Measurements from ENCODE around the gene SDK2. TPM values are rescaled to one million over a fixed set of nuclear protein-coding genes. Genes with fewer than 3 reads are reported as not detected.

SDK2 gene
- total and polyA plus RNA-seq, 2 of the 4 experiments (the other 2 are of a cell fraction), result under 0.01 to 0.03 TPM

DNA sequence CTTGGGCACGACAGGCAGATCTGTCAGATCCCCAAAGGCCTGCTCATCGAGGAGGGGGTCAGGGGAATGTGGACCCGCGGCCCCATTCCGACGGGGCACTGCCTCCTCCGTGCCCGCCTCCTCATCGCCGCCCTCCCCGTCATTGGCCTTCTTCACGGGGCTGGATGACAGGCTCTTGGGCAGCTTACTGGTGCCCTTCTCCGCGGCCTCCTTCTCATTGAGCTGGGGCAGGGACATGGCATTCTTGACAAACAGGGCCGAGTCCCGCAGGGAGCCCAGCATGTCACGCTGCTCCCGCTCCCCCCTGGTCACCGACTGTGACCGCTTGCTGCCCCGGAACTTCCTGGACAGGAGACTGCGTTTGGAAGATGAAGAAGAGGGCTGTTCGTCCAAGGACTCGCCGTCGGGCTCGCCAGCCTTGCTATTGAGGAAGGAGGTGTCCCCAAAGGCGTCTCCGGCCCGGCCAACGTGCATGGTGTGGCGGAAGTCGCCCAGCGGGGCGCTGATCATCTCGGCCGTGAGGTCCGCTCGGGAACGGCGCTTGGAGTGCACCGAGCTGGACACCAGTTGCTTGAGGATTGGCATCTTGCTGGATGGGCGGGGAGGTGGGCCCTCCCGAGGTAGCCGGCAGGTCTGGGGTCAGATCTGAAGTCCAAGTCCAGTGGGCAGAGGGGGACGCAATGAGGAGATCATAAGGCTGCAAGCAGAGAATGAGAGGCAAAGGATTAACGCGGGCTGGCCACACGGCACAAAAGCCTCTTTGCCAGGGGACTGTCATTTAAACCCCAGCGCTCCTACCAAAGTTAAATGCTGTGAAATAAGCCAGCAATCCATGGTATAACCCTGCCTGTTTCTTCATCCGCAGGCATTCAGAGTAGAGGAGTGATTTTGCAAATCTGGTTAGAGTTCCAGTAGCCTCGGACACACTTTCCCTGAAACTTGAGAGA, 358.1 kb downstream of the SDK2 start (continued):
- TF ChIP-seq RCOR1 (IDR thresholded peaks at IDR 0.05; ENCODE audit: insufficient replicate concordance, low read length) (no peak), POLR2A (IDR thresholded peaks at IDR 0.05; ENCODE audit: low read depth, low read length) (no peak)

GRCh38 chr17:73285603-73285908, 358.7 kb downstream of the SDK2 start:
- Histone ChIP-seq H4K20me1 (ENCODE audit: insufficient read depth, low read length) (peaks cover 63% of the 10 kb centered on the region), H2BK5ac (ENCODE audit: low read depth, low read length, poor library complexity, severe bottlenecking) (no peak overlapping the region)
- in situ Hi-C loops (cut with MboI; ENCODE audit: low sequenced_read_pairs), result no loop called here
- TF ChIP-seq ELK1 (IDR thresholded peaks at IDR 0.05; ENCODE audit: borderline replicate concordance, low read depth, low read length), result no peak
- TF ChIP-seq CEBPB (IDR thresholded peaks at IDR 0.05; ENCODE audit: low read depth, low read length), result no peak
- TF ChIP-seq RFX5 (IDR thresholded peaks at IDR 0.05; ENCODE audit: low read depth, low read length), result no peak
- TF ChIP-seq RAD21 (IDR thresholded peaks at IDR 0.05; ENCODE audit: low read length), result no peak
- no peak for TF ChIP-seq MAZ (IDR thresholded peaks at IDR 0.05; ENCODE audit: borderline replicate concordance, low read depth, low read length)
- no peak for TF ChIP-seq FOS (IDR thresholded peaks at IDR 0.05; ENCODE audit: low read depth, low read length)
- no peak for TF ChIP-seq MAFK (IDR thresholded peaks at IDR 0.05; ENCODE audit: low read depth, low read length)
- TF ChIP-seq RCOR1 (IDR thresholded peaks at IDR 0.05; ENCODE audit: insufficient replicate concordance, low read length), result no peak
- no peak for TF ChIP-seq MXI1 (IDR thresholded peaks at IDR 0.05; ENCODE audit: borderline replicate concordance, low read depth, low read length)
- TF ChIP-seq CHD1 (IDR thresholded peaks at IDR 0.05; ENCODE audit: low read depth, low read length), result no peak
- no peak for TF ChIP-seq NFE2L2 (IDR thresholded peaks at IDR 0.05; ENCODE audit: low read depth, low read length)
- no peak for TF ChIP-seq BHLHE40 (IDR thresholded peaks at IDR 0.05; ENCODE audit: low read depth, low read length)
- TF ChIP-seq USF2 (IDR thresholded peaks at IDR 0.05; ENCODE audit: low read depth, low read length), result no peak

More at GRCh38 chr17:73285603-73285908, 358.7 kb downstream of the SDK2 start:
- intact Hi-C loops (cut with micrococcal nuclease), result no loop called here
- no peak overlapping the region for H3K14ac ChIP-seq (replicated peaks; ENCODE audit: low read depth, low read length)
- H3K27ac ChIP-seq (ENCODE audit: insufficient read depth, low read length), result no peak overlapping the region
- peaks cover 18% of the 10 kb centered on the region for H3K9me1 ChIP-seq (ENCODE audit: insufficient read depth, low read length)
- H3K9ac ChIP-seq (ENCODE audit: low read depth, low read length), result no peak overlapping the region
- no peak overlapping the region for H3K18ac ChIP-seq (ENCODE audit: low read depth, low read length)
- H2BK15ac ChIP-seq (ENCODE audit: low read depth, low read length), result no peak overlapping the region
- peaks cover 39% of the 10 kb centered on the region for H3K36me3 ChIP-seq (ENCODE audit: control insufficient read depth, insufficient read depth, low read length)
- H4K8ac ChIP-seq (ENCODE audit: low read depth in 2 of 2, low read length in 2 of 2), result no peak overlapping the region
- POLR2A ChIA-PET (ENCODE audit: unreplicated experiment), result no interaction called here
- no peak overlapping the region for H2AK5ac ChIP-seq (ENCODE audit: low read depth, low read length)
- H3K4me3 ChIP-seq (ENCODE audit: insufficient read depth, low read depth, low read length), result no peak overlapping the region
- BruUV-seq (replicated peaks), result no TSS peak
- peaks cover 34 to 88% of the 10 kb centered on the region in 2 experiments for H3K79me1 ChIP-seq (ENCODE audit: low read depth in 1 of 2, low read length in 2 of 2)
- H4K5ac ChIP-seq (ENCODE audit: low read depth, low read length), result no peak overlapping the region
- no peak for ATAC-seq (ENCODE audit: low read depth)
- H3K4me2 ChIP-seq (ENCODE audit: low read depth, low read length), result no peak overlapping the region
- H3K4me1 ChIP-seq (ENCODE audit: control insufficient read depth, insufficient read depth, low read length), result peaks cover 22% of the 10 kb centered on the region
- H2BK120ac ChIP-seq (ENCODE audit: low read depth, low read length), result no peak overlapping the region
- H3K27me3 ChIP-seq (ENCODE audit: control insufficient read depth, insufficient read depth, low read length), result no peaks in the 10 kb centered on the region
- CTCF ChIA-PET, result no interaction called here
- no peak overlapping the region for H2AK9ac ChIP-seq (replicated peaks; ENCODE audit: low read depth, low read length, poor library complexity)
- no peak overlapping the region for H4K91ac ChIP-seq (ENCODE audit: insufficient read depth, low read depth, low read length)
- WGBS, 2 experiments (ENCODE audit: extremely low coverage in 2 of 2, insufficient read length in 1 of 2), result 90% methylated on average over 8 of the region's 15 CpGs; no CpG with 5 or more reads in 1 of the 2 experiments
- no peak overlapping the region for H2BK20ac ChIP-seq (ENCODE audit: low read depth, low read length)
- H3K56ac ChIP-seq (ENCODE audit: extremely low read depth, insufficient read depth, low read length), result no peak overlapping the region
- H3K23ac ChIP-seq (ENCODE audit: low read depth, low read length), result no peak overlapping the region
- dilution Hi-C loops (cut with HindIII; ENCODE audit: low sequenced_read_pairs, unreplicated experiment), result no loop called here
- H3K4ac ChIP-seq (ENCODE audit: low read depth, low read length), result no peak overlapping the region
- H3K9me3 ChIP-seq (ENCODE audit: control insufficient read depth, insufficient read depth, low read length), result no peaks in the 10 kb centered on the region
- no peak for DNase-seq
- H2AFZ ChIP-seq (replicated peaks; ENCODE audit: low read length, poor library complexity), result no peak overlapping the region
